WTC11 (cell line): Measurements from ENCODE around the gene MCAT. TPM values are rescaled to one million over a fixed set of nuclear protein-coding genes. Genes with fewer than 3 reads are reported as not detected.

Experiments used
- FOXK1 ChIP-seq: sonication (generic); formaldehyde crosslinking; IDR thresholded peaks from 2 replicates; pipeline ENCODE4 v1.8.0; 2022; ENCODE audit warnings: mild to moderate bottlenecking, moderate library complexity, missing genetic modification reagents
- FOXP1 ChIP-seq: sonication (generic); formaldehyde crosslinking; IDR thresholded peaks from 2 replicates; pipeline ENCODE4 v1.8.0; 2022; ENCODE audit warnings: missing genetic modification reagents, mild to moderate bottlenecking, moderate library complexity, borderline replicate concordance
- HMGA2 ChIP-seq: fragments of 250-450 bp; sonication (Bioruptor Pico); IDR thresholded peaks from 2 replicates; pipeline ENCODE4 v1.4.0; 2021; ENCODE audit warnings: mild to moderate bottlenecking, moderate library complexity
- JAZF1 ChIP-seq: fragments of 250-450 bp; sonication (Bioruptor Pico); IDR thresholded peaks from 2 replicates; pipeline ENCODE4 v1.9.0; 2021; ENCODE audit warnings: moderate library complexity, mild to moderate bottlenecking, inconsistent platforms
- NFE2L1 ChIP-seq: sonication (generic); formaldehyde crosslinking; IDR thresholded peaks from 2 replicates; pipeline ENCODE4 v1.8.1; 2023; ENCODE audit warnings: missing genetic modification reagents
- NFYB ChIP-seq: sonication (generic); formaldehyde crosslinking; conservative IDR thresholded peaks from 2 replicates; pipeline ENCODE4 v1.8.0; 2022; ENCODE audit warnings: low read depth, missing genetic modification reagents
- TCF7 ChIP-seq: sonication (generic); formaldehyde crosslinking; IDR thresholded peaks from 2 replicates; pipeline ENCODE4 v1.8.0; 2022; ENCODE audit warnings: mild to moderate bottlenecking, low read depth, missing genetic modification reagents, moderate library complexity
- TEAD4 ChIP-seq: sonication (generic); formaldehyde crosslinking; IDR thresholded peaks from 2 replicates; pipeline ENCODE4 v1.8.0; 2022; ENCODE audit warnings: mild to moderate bottlenecking, missing genetic modification reagents
- ZNF138 ChIP-seq: sonication (generic); formaldehyde crosslinking; conservative IDR thresholded peaks from 2 replicates; pipeline ENCODE4 v1.8.1; 2022; ENCODE audit warnings: mild to moderate bottlenecking, moderate library complexity, missing genetic modification reagents
- ZNF263 ChIP-seq: sonication (generic); formaldehyde crosslinking; IDR thresholded peaks from 2 replicates; pipeline ENCODE4 v1.8.1; 2022; ENCODE audit warnings: low read depth, mild to moderate bottlenecking, moderate library complexity, missing genetic modification reagents
- ZNF416 ChIP-seq: fragments of 250-450 bp; sonication (Bioruptor Pico); IDR thresholded peaks from 2 replicates; pipeline ENCODE4 v1.9.0; 2021; ENCODE audit warnings: mild to moderate bottlenecking, inconsistent platforms
- total RNA-seq: library from RNA; stranded (reverse); gene quantifications from 3 replicates; pipeline ENCODE4 v1.2.3, GENCODE V29; 2021
- TF ChIP-seq, protein P1 (sequence below): fragments of 250-450 bp; sonication (Bioruptor Pico); IDR thresholded peaks from 2 replicates; pipeline ENCODE4 v1.9.0; 2021; ENCODE audit warnings: mild to moderate bottlenecking, borderline replicate concordance
- TF ChIP-seq, protein P2 (sequence below): fragments of 250-450 bp; sonication (Bioruptor Pico); IDR thresholded peaks from 2 replicates; pipeline ENCODE4 v1.9.0; 2021; ENCODE audit warnings: mild to moderate bottlenecking
- TF ChIP-seq, protein P3 (sequence below): sonication (generic); formaldehyde crosslinking; conservative IDR thresholded peaks from 2 replicates; pipeline ENCODE4 v1.8.1; 2022; ENCODE audit warnings: mild to moderate bottlenecking, missing genetic modification reagents
- TF ChIP-seq, protein P4 (sequence below): sonication (generic); formaldehyde crosslinking; IDR thresholded peaks from 2 replicates; pipeline ENCODE4 v1.8.0; 2022; ENCODE audit warnings: mild to moderate bottlenecking, missing genetic modification reagents
- TF ChIP-seq, protein P5 (sequence below): sonication (generic); formaldehyde crosslinking; IDR thresholded peaks from 2 replicates; pipeline ENCODE4 v1.8.0; 2022; ENCODE audit warnings: mild to moderate bottlenecking, missing genetic modification reagents
- TF ChIP-seq, protein P6 (sequence below): sonication (generic); formaldehyde crosslinking; IDR thresholded peaks from 2 replicates; pipeline ENCODE4 v1.8.0; 2023; ENCODE audit warnings: missing genetic modification reagents
- TF ChIP-seq, protein P7 (sequence below): sonication (generic); formaldehyde crosslinking; conservative IDR thresholded peaks from 2 replicates; pipeline ENCODE4 v1.8.1; 2023; ENCODE audit warnings: mild to moderate bottlenecking, low read depth, missing genetic modification reagents, moderate library complexity
- TF ChIP-seq, protein P8 (sequence below): fragments of 250-450 bp; sonication (Bioruptor Pico); conservative IDR thresholded peaks from 2 replicates; pipeline ENCODE4 v1.9.0; 2021; ENCODE audit warnings: mild to moderate bottlenecking
- TF ChIP-seq, protein P9 (sequence below): sonication (generic); formaldehyde crosslinking; IDR thresholded peaks from 2 replicates; pipeline ENCODE4 v1.8.1; 2023; ENCODE audit warnings: mild to moderate bottlenecking, moderate library complexity, missing genetic modification reagents
- TF ChIP-seq, protein P10 (sequence below): sonication (generic); formaldehyde crosslinking; IDR thresholded peaks from 2 replicates; pipeline ENCODE4 v1.8.0; 2023; ENCODE audit warnings: mild to moderate bottlenecking, missing genetic modification reagents

The MCAT gene
- total RNA-seq, 1 experiment from 2014 or later, result 18.5 TPM

DNA sequence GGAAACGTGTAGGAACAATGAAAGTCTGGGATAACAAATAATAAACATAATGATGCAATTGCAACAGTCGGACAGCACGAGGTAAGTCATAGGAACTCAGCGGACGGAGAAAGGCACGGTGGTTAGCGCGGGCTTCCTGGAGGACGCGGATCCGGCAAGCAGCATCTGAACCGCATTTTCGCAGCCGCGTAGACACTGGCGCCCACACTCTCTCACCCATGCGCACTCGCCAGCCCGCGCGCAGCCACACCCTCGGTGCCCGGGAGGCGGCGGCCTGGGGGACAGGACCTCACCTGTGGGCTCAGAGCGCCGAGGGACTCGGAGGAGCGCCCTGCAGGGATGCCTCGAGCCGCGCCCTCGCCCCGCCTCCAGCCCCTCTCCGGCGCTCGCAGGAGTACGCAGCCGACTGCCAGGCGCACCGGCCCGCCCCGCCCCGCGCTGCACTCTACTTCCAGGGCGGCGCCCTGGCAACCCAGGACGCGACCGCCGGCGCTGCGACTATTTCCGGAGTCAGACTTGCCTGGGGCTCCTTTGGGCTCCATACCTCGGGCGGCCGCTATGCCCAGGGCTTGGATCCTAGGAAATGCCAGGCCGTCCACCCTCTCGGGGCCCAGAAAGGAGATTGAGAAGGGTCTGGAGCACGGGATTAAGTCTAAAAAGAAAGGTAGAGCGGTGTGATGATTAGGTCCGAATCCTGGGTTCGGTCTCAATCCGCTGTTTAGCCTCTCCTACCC lies 54.0 kb downstream of the MCAT start, which contains the start of gene TTLL1 (continued):
- TF ChIP-seq, protein P1, sequence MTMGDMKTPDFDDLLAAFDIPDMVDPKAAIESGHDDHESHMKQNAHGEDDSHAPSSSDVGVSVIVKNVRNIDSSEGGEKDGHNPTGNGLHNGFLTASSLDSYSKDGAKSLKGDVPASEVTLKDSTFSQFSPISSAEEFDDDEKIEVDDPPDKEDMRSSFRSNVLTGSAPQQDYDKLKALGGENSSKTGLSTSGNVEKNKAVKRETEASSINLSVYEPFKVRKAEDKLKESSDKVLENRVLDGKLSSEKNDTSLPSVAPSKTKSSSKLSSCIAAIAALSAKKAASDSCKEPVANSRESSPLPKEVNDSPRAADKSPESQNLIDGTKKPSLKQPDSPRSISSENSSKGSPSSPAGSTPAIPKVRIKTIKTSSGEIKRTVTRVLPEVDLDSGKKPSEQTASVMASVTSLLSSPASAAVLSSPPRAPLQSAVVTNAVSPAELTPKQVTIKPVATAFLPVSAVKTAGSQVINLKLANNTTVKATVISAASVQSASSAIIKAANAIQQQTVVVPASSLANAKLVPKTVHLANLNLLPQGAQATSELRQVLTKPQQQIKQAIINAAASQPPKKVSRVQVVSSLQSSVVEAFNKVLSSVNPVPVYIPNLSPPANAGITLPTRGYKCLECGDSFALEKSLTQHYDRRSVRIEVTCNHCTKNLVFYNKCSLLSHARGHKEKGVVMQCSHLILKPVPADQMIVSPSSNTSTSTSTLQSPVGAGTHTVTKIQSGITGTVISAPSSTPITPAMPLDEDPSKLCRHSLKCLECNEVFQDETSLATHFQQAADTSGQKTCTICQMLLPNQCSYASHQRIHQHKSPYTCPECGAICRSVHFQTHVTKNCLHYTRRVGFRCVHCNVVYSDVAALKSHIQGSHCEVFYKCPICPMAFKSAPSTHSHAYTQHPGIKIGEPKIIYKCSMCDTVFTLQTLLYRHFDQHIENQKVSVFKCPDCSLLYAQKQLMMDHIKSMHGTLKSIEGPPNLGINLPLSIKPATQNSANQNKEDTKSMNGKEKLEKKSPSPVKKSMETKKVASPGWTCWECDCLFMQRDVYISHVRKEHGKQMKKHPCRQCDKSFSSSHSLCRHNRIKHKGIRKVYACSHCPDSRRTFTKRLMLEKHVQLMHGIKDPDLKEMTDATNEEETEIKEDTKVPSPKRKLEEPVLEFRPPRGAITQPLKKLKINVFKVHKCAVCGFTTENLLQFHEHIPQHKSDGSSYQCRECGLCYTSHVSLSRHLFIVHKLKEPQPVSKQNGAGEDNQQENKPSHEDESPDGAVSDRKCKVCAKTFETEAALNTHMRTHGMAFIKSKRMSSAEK, result no peak
- TF ChIP-seq, protein P2, sequence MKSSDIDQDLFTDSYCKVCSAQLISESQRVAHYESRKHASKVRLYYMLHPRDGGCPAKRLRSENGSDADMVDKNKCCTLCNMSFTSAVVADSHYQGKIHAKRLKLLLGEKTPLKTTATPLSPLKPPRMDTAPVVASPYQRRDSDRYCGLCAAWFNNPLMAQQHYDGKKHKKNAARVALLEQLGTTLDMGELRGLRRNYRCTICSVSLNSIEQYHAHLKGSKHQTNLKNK (CRISPR knock-in tag), result no peak
- TF ChIP-seq, protein P3, sequence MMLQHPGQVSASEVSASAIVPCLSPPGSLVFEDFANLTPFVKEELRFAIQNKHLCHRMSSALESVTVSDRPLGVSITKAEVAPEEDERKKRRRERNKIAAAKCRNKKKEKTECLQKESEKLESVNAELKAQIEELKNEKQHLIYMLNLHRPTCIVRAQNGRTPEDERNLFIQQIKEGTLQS (CRISPR knock-in tag), result no peak
- TF ChIP-seq, protein P4, sequence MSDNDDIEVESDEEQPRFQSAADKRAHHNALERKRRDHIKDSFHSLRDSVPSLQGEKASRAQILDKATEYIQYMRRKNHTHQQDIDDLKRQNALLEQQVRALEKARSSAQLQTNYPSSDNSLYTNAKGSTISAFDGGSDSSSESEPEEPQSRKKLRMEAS (CRISPR knock-in tag), result peak; percentile 87
- TF ChIP-seq ZNF138 (no peak), NFYB (no peak), FOXK1 (CRISPR knock-in tag) (peak; percentile 19; the same call in 1 of the 2 replicates), ZNF416 (CRISPR knock-in tag) (no peak), HMGA2 (CRISPR knock-in tag) (no peak), TEAD4 (CRISPR knock-in tag) (no peak), FOXP1 (CRISPR knock-in tag) (peak; percentile 93), TCF7 (no peak), ZNF263 (CRISPR knock-in tag) (no peak), JAZF1 (no peak), NFE2L1 (CRISPR knock-in tag) (peak; percentile 66; the same call in 1 of the 2 replicates)
- TF ChIP-seq, protein P5, sequence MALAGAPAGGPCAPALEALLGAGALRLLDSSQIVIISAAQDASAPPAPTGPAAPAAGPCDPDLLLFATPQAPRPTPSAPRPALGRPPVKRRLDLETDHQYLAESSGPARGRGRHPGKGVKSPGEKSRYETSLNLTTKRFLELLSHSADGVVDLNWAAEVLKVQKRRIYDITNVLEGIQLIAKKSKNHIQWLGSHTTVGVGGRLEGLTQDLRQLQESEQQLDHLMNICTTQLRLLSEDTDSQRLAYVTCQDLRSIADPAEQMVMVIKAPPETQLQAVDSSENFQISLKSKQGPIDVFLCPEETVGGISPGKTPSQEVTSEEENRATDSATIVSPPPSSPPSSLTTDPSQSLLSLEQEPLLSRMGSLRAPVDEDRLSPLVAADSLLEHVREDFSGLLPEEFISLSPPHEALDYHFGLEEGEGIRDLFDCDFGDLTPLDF, result no peak
- TF ChIP-seq, protein P6, sequence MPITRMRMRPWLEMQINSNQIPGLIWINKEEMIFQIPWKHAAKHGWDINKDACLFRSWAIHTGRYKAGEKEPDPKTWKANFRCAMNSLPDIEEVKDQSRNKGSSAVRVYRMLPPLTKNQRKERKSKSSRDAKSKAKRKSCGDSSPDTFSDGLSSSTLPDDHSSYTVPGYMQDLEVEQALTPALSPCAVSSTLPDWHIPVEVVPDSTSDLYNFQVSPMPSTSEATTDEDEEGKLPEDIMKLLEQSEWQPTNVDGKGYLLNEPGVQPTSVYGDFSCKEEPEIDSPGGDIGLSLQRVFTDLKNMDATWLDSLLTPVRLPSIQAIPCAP (CRISPR knock-in tag), result no peak
- TF ChIP-seq, protein P7, sequence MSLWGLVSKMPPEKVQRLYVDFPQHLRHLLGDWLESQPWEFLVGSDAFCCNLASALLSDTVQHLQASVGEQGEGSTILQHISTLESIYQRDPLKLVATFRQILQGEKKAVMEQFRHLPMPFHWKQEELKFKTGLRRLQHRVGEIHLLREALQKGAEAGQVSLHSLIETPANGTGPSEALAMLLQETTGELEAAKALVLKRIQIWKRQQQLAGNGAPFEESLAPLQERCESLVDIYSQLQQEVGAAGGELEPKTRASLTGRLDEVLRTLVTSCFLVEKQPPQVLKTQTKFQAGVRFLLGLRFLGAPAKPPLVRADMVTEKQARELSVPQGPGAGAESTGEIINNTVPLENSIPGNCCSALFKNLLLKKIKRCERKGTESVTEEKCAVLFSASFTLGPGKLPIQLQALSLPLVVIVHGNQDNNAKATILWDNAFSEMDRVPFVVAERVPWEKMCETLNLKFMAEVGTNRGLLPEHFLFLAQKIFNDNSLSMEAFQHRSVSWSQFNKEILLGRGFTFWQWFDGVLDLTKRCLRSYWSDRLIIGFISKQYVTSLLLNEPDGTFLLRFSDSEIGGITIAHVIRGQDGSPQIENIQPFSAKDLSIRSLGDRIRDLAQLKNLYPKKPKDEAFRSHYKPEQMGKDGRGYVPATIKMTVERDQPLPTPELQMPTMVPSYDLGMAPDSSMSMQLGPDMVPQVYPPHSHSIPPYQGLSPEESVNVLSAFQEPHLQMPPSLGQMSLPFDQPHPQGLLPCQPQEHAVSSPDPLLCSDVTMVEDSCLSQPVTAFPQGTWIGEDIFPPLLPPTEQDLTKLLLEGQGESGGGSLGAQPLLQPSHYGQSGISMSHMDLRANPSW (CRISPR knock-in tag), result no peak
- TF ChIP-seq, protein P8, sequence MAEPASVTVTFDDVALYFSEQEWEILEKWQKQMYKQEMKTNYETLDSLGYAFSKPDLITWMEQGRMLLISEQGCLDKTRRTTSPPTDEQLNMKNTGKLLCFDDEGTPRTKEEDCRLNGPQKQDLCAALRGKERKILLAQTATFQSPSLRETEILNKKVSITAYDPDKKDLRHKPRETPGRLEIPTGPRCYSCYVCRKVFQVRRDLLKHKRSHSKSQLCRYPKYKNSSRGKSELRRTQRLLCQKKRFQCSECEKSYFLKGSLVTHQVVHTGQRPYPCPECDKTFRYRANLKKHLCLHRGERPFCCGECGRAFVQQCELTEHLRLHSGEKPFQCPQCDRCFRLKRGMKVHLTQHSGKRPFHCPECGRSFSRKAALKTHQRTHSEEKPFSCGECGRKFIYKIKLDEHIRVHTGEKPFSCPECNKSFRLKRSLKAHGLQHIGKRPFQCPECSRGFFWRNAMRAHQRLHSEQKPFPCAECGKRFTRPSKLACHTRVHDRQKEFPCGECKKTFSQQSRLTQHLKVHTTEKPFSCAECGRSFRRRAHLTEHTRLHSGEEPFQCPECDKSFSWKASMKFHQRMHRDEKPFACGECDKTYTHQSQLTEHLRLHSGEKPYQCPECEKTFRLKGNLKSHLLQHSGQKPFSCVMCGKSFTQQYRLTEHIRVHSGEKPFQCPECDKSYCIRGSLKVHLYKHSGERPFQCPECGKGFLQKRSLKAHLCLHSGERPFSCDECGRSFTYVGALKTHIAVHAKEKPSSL (CRISPR knock-in tag), result no peak
- TF ChIP-seq, protein P9, sequence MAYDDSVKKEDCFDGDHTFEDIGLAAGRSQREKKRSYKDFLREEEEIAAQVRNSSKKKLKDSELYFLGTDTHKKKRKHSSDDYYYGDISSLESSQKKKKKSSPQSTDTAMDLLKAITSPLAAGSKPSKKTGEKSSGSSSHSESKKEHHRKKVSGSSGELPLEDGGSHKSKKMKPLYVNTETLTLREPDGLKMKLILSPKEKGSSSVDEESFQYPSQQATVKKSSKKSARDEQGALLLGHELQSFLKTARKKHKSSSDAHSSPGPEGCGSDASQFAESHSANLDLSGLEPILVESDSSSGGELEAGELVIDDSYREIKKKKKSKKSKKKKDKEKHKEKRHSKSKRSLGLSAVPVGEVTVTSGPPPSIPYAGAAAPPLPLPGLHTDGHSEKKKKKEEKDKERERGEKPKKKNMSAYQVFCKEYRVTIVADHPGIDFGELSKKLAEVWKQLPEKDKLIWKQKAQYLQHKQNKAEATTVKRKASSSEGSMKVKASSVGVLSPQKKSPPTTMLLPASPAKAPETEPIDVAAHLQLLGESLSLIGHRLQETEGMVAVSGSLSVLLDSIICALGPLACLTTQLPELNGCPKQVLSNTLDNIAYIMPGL (CRISPR knock-in tag), result no peak
- TF ChIP-seq, protein P10, sequence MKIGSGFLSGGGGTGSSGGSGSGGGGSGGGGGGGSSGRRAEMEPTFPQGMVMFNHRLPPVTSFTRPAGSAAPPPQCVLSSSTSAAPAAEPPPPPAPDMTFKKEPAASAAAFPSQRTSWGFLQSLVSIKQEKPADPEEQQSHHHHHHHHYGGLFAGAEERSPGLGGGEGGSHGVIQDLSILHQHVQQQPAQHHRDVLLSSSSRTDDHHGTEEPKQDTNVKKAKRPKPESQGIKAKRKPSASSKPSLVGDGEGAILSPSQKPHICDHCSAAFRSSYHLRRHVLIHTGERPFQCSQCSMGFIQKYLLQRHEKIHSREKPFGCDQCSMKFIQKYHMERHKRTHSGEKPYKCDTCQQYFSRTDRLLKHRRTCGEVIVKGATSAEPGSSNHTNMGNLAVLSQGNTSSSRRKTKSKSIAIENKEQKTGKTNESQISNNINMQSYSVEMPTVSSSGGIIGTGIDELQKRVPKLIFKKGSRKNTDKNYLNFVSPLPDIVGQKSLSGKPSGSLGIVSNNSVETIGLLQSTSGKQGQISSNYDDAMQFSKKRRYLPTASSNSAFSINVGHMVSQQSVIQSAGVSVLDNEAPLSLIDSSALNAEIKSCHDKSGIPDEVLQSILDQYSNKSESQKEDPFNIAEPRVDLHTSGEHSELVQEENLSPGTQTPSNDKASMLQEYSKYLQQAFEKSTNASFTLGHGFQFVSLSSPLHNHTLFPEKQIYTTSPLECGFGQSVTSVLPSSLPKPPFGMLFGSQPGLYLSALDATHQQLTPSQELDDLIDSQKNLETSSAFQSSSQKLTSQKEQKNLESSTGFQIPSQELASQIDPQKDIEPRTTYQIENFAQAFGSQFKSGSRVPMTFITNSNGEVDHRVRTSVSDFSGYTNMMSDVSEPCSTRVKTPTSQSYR (CRISPR knock-in tag), result 0 out of 2 replicates have a peak, but pooled peaks have one; percentile 10
